K562 treated with DMSO at 1 percent for 48 hours (cell line): ENCODE data around the gene PDE12. TPM values are rescaled to one million over a fixed set of nuclear protein-coding genes. Genes with fewer than 3 reads are reported as not detected.

Experiments
- total RNA-seq: library from RNA; unstranded; fragments of 300-600 nt; gene quantifications from 2 replicates; pipeline ENCODE4 v1.2.3, GENCODE V29; 2022; ENCODE audit warnings: low replicate concordance; ENCODE audit errors: extremely low read depth

Gene PDE12, protein sequence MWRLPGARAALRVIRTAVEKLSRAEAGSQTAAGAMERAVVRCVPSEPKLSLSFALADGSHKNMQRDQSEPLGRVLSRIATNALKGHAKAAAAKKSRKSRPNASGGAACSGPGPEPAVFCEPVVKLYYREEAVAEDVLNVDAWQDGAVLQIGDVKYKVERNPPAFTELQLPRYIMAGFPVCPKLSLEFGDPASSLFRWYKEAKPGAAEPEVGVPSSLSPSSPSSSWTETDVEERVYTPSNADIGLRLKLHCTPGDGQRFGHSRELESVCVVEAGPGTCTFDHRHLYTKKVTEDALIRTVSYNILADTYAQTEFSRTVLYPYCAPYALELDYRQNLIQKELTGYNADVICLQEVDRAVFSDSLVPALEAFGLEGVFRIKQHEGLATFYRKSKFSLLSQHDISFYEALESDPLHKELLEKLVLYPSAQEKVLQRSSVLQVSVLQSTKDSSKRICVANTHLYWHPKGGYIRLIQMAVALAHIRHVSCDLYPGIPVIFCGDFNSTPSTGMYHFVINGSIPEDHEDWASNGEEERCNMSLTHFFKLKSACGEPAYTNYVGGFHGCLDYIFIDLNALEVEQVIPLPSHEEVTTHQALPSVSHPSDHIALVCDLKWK
- total RNA-seq = not detected in 2 replicates

DNA sequence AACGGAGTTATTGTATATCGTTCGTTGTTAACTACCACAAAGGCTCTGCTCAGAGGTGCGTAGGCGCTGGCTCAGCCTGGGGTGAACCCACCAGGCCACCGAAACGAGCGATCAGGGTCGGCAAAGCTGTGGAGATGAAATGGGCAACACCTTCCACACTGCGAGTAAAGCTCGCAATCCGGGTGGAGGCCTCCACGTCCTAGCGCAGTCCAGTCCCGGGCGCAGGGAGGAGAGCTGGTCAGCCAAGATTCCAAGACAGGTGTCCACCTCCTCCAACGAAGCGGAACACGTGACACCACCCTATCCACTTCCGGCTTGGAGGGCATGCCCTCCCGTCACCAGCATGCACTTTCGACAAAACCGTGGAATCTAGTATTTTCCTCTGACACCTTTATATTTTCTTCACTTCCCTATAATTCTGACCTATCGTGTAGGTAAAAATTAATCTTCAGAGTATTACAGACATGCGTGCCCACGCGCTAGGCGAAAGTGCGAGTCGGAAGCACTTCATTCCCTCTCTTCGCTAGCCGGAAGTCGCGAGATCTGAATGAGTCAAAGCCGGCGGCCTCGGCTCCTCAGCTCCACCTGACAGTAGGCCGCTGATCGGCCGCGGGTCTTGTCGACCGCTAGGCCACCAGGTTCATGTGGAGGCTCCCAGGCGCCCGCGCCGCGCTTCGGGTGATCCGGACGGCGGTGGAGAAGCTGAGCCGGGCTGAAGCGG is at the start of gene PDE12:
TSS of gene PDE12 (plus strand) at position 537 of the 721 bp plus-strand sequence. CDS start at position 643, 106 bp downstream.

DNA sequence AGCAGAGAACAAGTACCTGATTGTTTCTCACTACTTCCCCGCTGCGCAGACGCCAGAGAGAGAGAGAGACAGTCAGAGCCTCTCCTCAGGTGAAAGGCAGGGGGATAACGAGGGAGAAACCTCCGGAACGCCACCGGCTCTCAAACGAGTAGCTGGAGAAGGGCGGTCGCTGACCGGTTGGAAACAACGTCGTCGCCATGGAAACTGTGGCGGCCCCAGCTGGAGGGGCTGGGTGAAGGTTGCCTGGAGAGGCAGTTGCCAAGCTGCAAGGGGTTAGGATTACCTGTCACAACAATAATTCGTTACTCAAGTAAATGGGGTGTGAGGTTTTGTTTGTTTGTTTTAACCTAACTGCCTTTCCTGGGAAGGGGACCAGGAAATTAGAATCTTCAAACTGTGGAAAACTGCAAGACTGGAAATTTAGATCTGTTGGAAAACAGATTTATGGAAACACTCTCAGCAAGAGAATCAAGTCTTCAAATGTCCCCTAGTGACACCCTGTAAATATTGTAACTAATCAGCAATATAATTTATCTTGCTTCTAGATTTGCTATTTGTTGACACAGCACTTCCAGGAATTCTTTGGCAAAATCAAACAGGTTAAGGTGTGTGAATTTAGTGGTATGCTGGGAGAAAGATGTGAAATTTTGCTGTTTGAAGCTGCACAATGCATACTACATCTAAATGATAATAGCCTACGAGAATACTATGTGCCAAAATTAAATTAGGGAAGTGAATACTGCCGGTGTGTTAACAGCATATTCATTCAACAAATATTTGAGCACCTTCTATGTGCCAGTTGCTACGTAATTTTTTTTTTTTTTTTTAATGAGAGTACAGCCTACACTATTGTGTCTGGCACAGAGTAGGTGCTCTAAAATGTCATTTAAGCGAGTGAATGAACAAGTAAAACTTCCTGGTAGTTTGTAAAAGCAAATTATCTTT is 11.6 kb upstream of the PDE12 start, which contains the start of gene DNAH12:
TSS of gene DNAH12 (minus strand) at position 164 of the 945 bp plus-strand sequence. CDS start 1,474 bp downstream, outside the sequence.

DNA sequence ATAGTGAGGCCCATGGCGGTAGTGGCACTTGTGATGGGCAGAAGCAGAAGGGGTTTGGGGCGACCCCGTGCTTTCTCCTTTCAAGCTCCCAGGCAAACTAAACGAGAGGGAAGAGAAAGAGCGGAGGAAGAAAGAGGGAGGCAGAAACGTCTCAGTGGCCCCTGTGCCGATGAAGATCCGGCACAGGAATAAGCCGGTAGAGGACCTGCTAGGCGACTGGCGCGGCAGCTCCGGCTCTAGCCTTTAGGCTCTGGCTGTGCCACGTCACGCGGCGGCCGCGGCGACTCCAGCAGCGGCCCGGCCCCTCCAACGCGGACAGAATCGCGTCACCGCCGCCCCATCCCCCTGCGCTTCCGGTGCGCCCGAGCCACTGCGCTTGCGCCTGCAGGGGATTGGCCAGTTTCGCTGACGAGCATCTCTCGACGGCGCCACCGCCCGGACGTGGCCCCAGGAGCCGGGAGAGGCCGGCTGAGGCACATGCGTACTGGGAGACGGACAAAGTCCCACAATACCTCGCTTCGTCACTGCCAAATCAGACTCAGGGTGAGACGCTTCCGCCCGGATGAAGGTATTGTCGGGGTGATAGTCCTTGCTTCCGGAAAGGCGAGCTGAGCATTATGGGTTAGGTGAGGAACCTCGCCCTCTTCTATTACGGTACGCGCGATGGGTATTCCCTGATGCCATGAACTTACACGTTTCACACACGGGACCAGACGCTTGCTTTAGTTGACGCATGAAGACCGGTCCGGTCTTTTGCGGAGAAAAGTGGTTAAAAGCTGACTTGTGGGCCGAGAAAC is 41.3 kb downstream of the PDE12 start, which contains the start of gene ARF4:
TSS of gene ARF4 (minus strand) at position 218 of the 797 bp plus-strand sequence. CDS start at position 14, 204 bp downstream.

Other genes starting within 250 kb of the PDE12 start
- gene DNAH12, start 11.9 kb upstream of the PDE12 start, total RNA-seq = not detected in 2 replicates
- gene ARF4, start 41.1 kb downstream of the PDE12 start, total RNA-seq = not detected in 2 replicates
- not detected in 2 replicates for gene DENND6A, start 136.8 kb downstream of the PDE12 start, total RNA-seq
- not detected in 2 replicates for gene SLMAP, start 200.0 kb downstream of the PDE12 start, total RNA-seq